Right lobe of liver (tissue), 6 donors: Measurements from ENCODE around the gene SLC15A5. TPM values are rescaled to one million over a fixed set of nuclear protein-coding genes. Genes with fewer than 3 reads are reported as not detected.

Experiments used
- ATAC-seq, 4 donors: fragments of 200-7000 bp; cut with Tn5 transposase; one replicate each; pipeline ENCODE4 v1.9.1; 2020; ENCODE audit warnings: mild to moderate bottlenecking in 4 of 4, moderate library complexity in 4 of 4
- DNase-seq, 3 donors: peaks; one replicate each; pipeline ENCODE4 v3.0.0-alpha.2; 2020
- H3K27ac ChIP-seq, 3 donors: fragments of 200-600 bp; one replicate each; pipeline ENCODE4 v1.8.0; 2022
- H3K27me3 ChIP-seq, 2 donors: fragments of 200-600 bp; one replicate each; pipeline ENCODE4 v1.8.0; 2022
- H3K36me3 ChIP-seq, 4 donors: fragments of 200-600 bp; sonication (generic) in 1 of 4; one replicate each; pipeline versions ENCODE4 v1.5.1 to v1.8.0; 2017 to 2022; ENCODE audit warnings: control low read depth in 1 of 4
- H3K4me1 ChIP-seq, 4 donors: fragments of 200-600 bp; sonication (generic) in 1 of 4; one replicate each; pipeline versions ENCODE4 v1.5.1 to v1.8.0; 2017 to 2022; ENCODE audit warnings: control low read depth in 1 of 4
- H3K4me3 ChIP-seq, 3 donors: fragments of 200-600 bp; one replicate each; pipeline ENCODE4 v1.8.0; 2022
- H3K9me3 ChIP-seq, 4 donors: fragments of 200-600 bp; sonication (generic) in 1 of 4; one replicate each; pipeline versions ENCODE4 v1.5.1 to v1.8.0; 2017 to 2022; ENCODE audit warnings: control low read depth in 1 of 4
- POLR2A ChIP-seq: fragments of 450-650 bp; IDR thresholded peaks from one replicate; pipeline ENCODE4 v1.6.1; 2017; ENCODE audit warnings: antibody characterized with exemption, mild to moderate bottlenecking
- WGBS: methylation state at CpG from one replicate; pipeline ENCODE4 v1.1.6; 2018; ENCODE audit warnings: low coverage, low lambda C conversion rate; ENCODE audit not compliant: insufficient coverage; ENCODE audit errors: missing lambda C conversion rate; 5-methylcytosine and 5-hydroxymethylcytosine counted together
- intact Hi-C, 2 donors: fragments of 100-400 bp; cut with DNase I; formaldehyde crosslinking; loops; one replicate each; pipeline versions ENCODE4 v1.11.2 to v1.14.1; 2022
- total RNA-seq, 6 experiments: library from RNA; depleted of rRNA in 2 of 6; stranded (reverse); fragments of >200 nt in 2 of 6; fragmentation: NEBNext Ultra II Directional in 3 of 6; extraction: Animal tissue kit (Norgen Biotek cat#: 25700) in 3 of 6; gene quantifications; one replicate each; pipeline versions ENCODE4 v1.1.0 to v1.2.4, GENCODE V29; 2016 to 2023
- TF ChIP-seq, protein P1 (sequence below), 4 donors: fragments of 200-600 bp in 3 of 4; fragments of 450-650 bp in 1 of 4; IDR thresholded peaks; one replicate each; pipeline versions ENCODE4 v1.5.1 to v1.8.0; 2016 to 2022; ENCODE audit warnings: antibody characterized with exemption in 4 of 4, mild to moderate bottlenecking in 2 of 4
- donor health status: DM: no; HTN: yes; CAD: no.
- donor health status: DM: no; HTN: no; CAD: no.
- donor health status: DM: no; HTN: no; CAD: no.
- donor health status: DM: no; HTN: yes; CAD: no.
- donor health status: DM: no; HTN: yes; CAD: no.

The SLC15A5 gene
- total RNA-seq, 6 experiments from 2014 or later = not detected

GRCh38 chr12:16300736-16301135 is 23.3 kb upstream of the SLC15A5 start:
- Histone ChIP-seq H3K27ac (no peak overlapping the region), H3K36me3 (no peaks in the 10 kb centered on the region), H3K4me3 (no peak overlapping the region), H3K4me1 (no peaks in the 10 kb centered on the region), H3K9me3 (no peaks in the 10 kb centered on the region), H3K27me3 (no peaks in the 10 kb centered on the region)
- TF ChIP-seq, protein P1, sequence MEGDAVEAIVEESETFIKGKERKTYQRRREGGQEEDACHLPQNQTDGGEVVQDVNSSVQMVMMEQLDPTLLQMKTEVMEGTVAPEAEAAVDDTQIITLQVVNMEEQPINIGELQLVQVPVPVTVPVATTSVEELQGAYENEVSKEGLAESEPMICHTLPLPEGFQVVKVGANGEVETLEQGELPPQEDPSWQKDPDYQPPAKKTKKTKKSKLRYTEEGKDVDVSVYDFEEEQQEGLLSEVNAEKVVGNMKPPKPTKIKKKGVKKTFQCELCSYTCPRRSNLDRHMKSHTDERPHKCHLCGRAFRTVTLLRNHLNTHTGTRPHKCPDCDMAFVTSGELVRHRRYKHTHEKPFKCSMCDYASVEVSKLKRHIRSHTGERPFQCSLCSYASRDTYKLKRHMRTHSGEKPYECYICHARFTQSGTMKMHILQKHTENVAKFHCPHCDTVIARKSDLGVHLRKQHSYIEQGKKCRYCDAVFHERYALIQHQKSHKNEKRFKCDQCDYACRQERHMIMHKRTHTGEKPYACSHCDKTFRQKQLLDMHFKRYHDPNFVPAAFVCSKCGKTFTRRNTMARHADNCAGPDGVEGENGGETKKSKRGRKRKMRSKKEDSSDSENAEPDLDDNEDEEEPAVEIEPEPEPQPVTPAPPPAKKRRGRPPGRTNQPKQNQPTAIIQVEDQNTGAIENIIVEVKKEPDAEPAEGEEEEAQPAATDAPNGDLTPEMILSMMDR (IDR thresholded peaks at IDR 0.05) = no peak
- no peak for TF ChIP-seq POLR2A
- DNase-seq (no peak), ATAC-seq (no peak)
- 95% methylated on average over 7 of the region's 7 CpGs for WGBS
- intact Hi-C loops = no loop called here

DNA sequence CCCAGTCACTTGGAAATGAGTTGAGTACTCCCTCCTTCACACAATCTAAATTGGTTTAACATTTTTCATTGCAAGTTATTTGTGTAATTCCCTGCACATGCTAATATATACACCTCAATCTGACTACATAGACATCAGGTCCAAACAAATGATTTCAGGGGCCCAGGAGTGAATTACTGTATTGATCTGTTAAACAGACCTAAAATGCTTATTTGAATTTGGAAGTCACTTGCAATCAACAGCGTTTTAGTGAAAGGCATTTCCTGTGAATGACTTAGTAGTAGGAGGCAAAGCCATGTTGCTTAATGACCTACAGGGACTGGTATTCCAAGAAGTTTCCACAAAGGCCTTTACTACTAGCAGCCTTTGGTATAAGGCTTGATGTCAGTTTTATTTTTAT is 22.6 kb upstream of the SLC15A5 start:
- H3K4me3 ChIP-seq = no peak overlapping the region
- H3K4me1 ChIP-seq = no peaks in the 10 kb centered on the region
- DNase-seq (no peak), ATAC-seq (no peak)
- intact Hi-C loops = no loop called here
- no peaks in the 10 kb centered on the region for H3K9me3 ChIP-seq
- TF ChIP-seq POLR2A = no peak
- TF ChIP-seq, protein P1 (IDR thresholded peaks at IDR 0.05) = no peak
- no peak overlapping the region for H3K27ac ChIP-seq
- 40% methylated on average over 1 of the region's 1 CpG for WGBS
- H3K27me3 ChIP-seq = no peaks in the 10 kb centered on the region
- H3K36me3 ChIP-seq = no peaks in the 10 kb centered on the region

DNA sequence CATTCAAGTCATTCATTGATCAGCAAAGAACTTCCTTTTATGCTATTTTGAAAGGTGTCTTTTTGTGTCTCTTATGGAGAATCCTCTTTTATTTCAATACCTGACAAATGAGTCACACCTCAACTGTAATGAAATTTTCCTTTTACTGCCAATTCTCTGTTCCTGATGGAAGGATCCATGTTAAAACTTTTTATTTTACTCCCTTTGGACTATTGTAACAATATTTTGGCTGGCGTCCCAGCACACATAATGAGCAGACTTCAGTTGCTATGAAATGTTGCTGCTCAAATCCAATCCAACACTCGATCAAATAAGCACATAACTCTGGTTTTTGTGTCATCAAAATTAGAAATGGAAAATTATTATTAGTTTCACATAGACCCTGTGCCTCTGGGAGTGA is 21.9 kb upstream of the SLC15A5 start:
- H3K36me3 ChIP-seq = no peaks in the 10 kb centered on the region
- TF ChIP-seq POLR2A = no peak
- TF ChIP-seq, protein P1 (IDR thresholded peaks at IDR 0.05) = no peak
- no peaks in the 10 kb centered on the region for H3K4me1 ChIP-seq
- H3K4me3 ChIP-seq = no peak overlapping the region
- no peak for DNase-seq
- no peaks in the 10 kb centered on the region for H3K9me3 ChIP-seq
- H3K27me3 ChIP-seq = no peaks in the 10 kb centered on the region
- H3K27ac ChIP-seq = no peak overlapping the region
- intact Hi-C loops = no loop called here
- ATAC-seq = no peak
- WGBS = 69% methylated on average over 2 of the region's 2 CpGs

GRCh38 chr12:16297521-16297920 is 20.0 kb upstream of the SLC15A5 start:
- 73% methylated on average over 1 of the region's 1 CpG for WGBS
- DNase-seq = no peak
- H3K9me3 ChIP-seq = no peaks in the 10 kb centered on the region
- no peaks in the 10 kb centered on the region for H3K36me3 ChIP-seq
- no peaks in the 10 kb centered on the region for H3K27me3 ChIP-seq
- no peak overlapping the region for H3K27ac ChIP-seq
- ATAC-seq = no peak
- TF ChIP-seq, protein P1 (IDR thresholded peaks at IDR 0.05) = no peak
- TF ChIP-seq POLR2A = no peak
- H3K4me1 ChIP-seq = no peaks in the 10 kb centered on the region
- no peak overlapping the region for H3K4me3 ChIP-seq
- intact Hi-C loops = no loop called here

DNA sequence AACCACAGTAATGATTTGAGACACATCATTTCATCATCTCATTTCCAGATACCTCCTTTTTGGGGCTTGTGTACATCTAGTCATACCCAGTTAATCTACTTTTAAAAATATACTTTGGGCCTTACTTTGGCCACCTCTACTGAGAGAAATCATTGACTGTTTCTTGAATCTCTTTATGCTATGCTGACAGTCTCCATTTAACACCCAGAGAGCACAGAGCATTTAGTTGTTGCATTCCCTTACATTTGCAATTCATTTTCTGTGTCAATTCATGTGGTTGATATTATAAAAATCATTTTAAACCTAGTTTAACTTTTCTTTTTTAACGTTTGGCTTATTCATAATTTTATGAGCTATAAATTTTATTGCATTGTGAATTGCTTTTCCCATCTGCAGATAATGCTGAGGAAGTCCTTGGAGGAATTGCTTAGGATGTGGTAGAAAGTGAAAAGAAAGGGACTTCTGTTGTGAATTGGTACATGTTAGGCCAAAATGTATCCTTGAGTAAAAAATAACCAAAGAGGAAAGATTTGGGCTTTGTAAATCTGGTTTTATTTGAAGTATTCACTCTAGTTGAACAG is 17.0 kb upstream of the SLC15A5 start:
- DNase-seq (no peak), ATAC-seq (no peak)
- H3K36me3 ChIP-seq = no peaks in the 10 kb centered on the region
- no peak overlapping the region for H3K4me3 ChIP-seq
- intact Hi-C loops = no loop called here
- no peaks in the 10 kb centered on the region for H3K27me3 ChIP-seq
- no peaks in the 10 kb centered on the region for H3K4me1 ChIP-seq
- TF ChIP-seq, protein P1 (IDR thresholded peaks at IDR 0.05) = no peak
- no peak for TF ChIP-seq POLR2A
- WGBS = 24% methylated on average over 1 of the region's 1 CpG
- no peaks in the 10 kb centered on the region for H3K9me3 ChIP-seq
- H3K27ac ChIP-seq = no peak overlapping the region
